PC-9 (cell line): Measurements from ENCODE around the gene PRICKLE2. TPM values are rescaled to one million over a fixed set of nuclear protein-coding genes. Genes with fewer than 3 reads are reported as not detected.

Experiments used
- BruUV-seq: library from RNA; stranded (reverse); fragments of 400-500 nt; replicated peaks from 2 replicates; lab custom pipeline; 2021; lab: Mats Ljungman, UMichigan
- CTCF ChIA-PET: fragments of 300-600 bp; sonication (Branson Sonifier 250); formaldehyde crosslinking; loops from one replicate; lab custom pipeline; 2022; ENCODE audit warnings: antibody characterized with exemption; lab: Charles Lee
- POLR2A ChIA-PET: fragments of 300-600 bp; sonication (Branson Sonifier 250); formaldehyde crosslinking; loops from one replicate; lab custom pipeline; 2022; ENCODE audit warnings: antibody characterized with exemption; ENCODE audit not compliant: unreplicated experiment; lab: Charles Lee
- DNase-seq, 2 experiments: peaks; one replicate each; pipeline versions ENCODE4 v3.0.0 to v3.0.0-alpha.2; 2015 to 2022; ENCODE audit warnings: mixed read lengths in 1 of 2
- H2AFZ ChIP-seq: fragments of 200-600 bp; sonication (generic); 2 replicates; pipeline ENCODE4 v1.8.1; 2017; ENCODE audit warnings: antibody characterized with exemption
- H3F3A ChIP-seq: fragments of 200-600 bp; sonication (generic); 2 replicates; pipeline ENCODE4 v1.8.1; 2017; ENCODE audit warnings: antibody characterized with exemption, mild to moderate bottlenecking, low read depth; ENCODE audit not compliant: insufficient read depth
- H3K27ac ChIP-seq: fragments of 200-600 bp; sonication (generic); 2 replicates; pipeline ENCODE4 v1.6.1; 2016; ENCODE audit warnings: mixed run types
- H3K27me3 ChIP-seq: fragments of 200-600 bp; sonication (generic); 2 replicates; pipeline ENCODE4 v1.6.1; 2016; ENCODE audit warnings: low read depth, mixed run types; ENCODE audit not compliant: insufficient read depth
- H3K36me3 ChIP-seq: fragments of 200-600 bp; sonication (generic); 2 replicates; pipeline ENCODE4 v1.6.1; 2016; ENCODE audit warnings: low read depth, mixed run types
- H3K4me1 ChIP-seq: fragments of 200-600 bp; sonication (generic); replicated peaks from 2 replicates; pipeline ENCODE4 v1.6.1; 2016; ENCODE audit warnings: mixed run types; ENCODE audit not compliant: insufficient read depth
- H3K4me2 ChIP-seq: fragments of 200-600 bp; sonication (generic); 2 replicates; pipeline ENCODE4 v1.6.1; 2017; ENCODE audit warnings: mixed run types
- H3K4me3 ChIP-seq: fragments of 200-600 bp; sonication (generic); 2 replicates; pipeline ENCODE4 v1.6.1; 2016; ENCODE audit warnings: mixed run types
- H3K79me2 ChIP-seq: fragments of 200-600 bp; sonication (generic); 2 replicates; pipeline ENCODE4 v1.6.1; 2017; ENCODE audit warnings: low read depth, mixed run types
- H3K9me2 ChIP-seq: fragments of 200-600 bp; sonication (generic); 2 replicates; pipeline ENCODE4 v1.8.1; 2017; ENCODE audit warnings: mild to moderate bottlenecking; ENCODE audit not compliant: insufficient read depth
- H3K9me3 ChIP-seq: fragments of 200-600 bp; sonication (generic); 2 replicates; pipeline ENCODE4 v1.8.1; 2016; ENCODE audit warnings: low read depth; ENCODE audit not compliant: insufficient read depth
- H4K20me1 ChIP-seq: fragments of 200-600 bp; sonication (generic); 2 replicates; pipeline ENCODE4 v1.8.1; 2017; ENCODE audit not compliant: insufficient read depth
- EZH2 ChIP-seq: fragments of 200-600 bp; sonication (generic); IDR thresholded peaks from 2 replicates; pipeline ENCODE4 v1.8.0; 2017; ENCODE audit warnings: antibody characterized with exemption, low read depth
- intact Hi-C: fragments of 100-400 bp; cut with micrococcal nuclease; formaldehyde crosslinking; loops from one replicate; pipeline ENCODE4 v1.10.0; 2022; ENCODE audit not compliant: unreplicated experiment
- total RNA-seq: library from RNA; stranded (reverse); gene quantifications from 2 replicates; pipeline ENCODE4 v1.2.3, GENCODE V29; 2021
- TF ChIP-seq, protein P1 (sequence below): fragments of 200-600 bp; sonication (generic); conservative IDR thresholded peaks from 2 replicates; pipeline ENCODE4 v1.6.1; 2017; ENCODE audit warnings: mixed run types, antibody characterized with exemption, mild to moderate bottlenecking, moderate library complexity

PRICKLE2 gene
- total RNA-seq, 1 experiment from 2014 or later = 7.9 TPM

DNA sequence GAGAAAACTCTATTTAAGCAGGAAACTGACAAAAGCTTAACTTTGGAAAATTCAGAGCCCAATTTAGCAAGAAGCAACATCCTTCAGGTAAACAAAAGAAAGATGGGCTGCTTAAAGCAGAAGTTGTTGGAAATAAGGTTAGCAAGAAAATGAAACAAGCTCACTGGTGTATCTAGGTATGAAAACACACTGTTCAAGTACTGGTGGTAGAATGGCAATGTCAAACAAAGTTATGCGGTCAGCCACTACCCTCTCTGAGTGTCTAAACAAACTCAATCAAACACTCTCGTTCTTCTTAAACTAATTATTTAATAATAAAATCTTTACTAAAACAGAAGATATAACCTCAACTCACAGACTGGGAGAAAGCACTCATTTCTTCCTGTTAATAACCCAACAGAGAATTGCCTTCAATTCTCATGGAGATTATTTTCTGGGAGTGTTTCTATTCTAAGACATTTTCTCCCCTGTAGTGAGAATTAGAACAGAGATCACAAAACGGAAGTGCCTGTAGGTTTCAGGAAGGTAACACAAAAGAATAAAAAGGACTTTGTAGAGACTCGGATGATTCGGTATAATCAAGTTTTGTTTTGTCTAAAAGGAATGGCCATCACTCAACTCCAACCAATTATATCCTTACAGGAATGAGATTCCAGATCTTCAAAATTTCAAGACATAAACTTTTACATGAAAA, 28.9 kb downstream of the PRICKLE2 start:
- H3K4me3 ChIP-seq = no peak overlapping the region
- BruUV-seq = no TSS peak
- H3F3A ChIP-seq = no peaks in the 10 kb centered on the region
- H3K79me2 ChIP-seq = no peaks in the 10 kb centered on the region
- no peak overlapping the region for H2AFZ ChIP-seq
- 0 out of 2 replicates have a peak, but pooled peaks cover 3% of the 10 kb centered on the region for H3K4me1 ChIP-seq
- ChIA-PET POLR2A (interaction anchor here (0.6 kb wide), 1 partner anchor 30 kb away, joined by 4 read pairs; no protein-coding TSS in a partner anchor), CTCF (no interaction called here)
- H4K20me1 ChIP-seq = no peaks in the 10 kb centered on the region
- no peak overlapping the region for H3K27ac ChIP-seq
- H3K9me3 ChIP-seq = no peaks in the 10 kb centered on the region
- no peaks in the 10 kb centered on the region for H3K27me3 ChIP-seq
- intact Hi-C loops = no loop called here
- H3K4me2 ChIP-seq = no peak overlapping the region
- H3K36me3 ChIP-seq = no peaks in the 10 kb centered on the region
- TF ChIP-seq, protein P1, sequence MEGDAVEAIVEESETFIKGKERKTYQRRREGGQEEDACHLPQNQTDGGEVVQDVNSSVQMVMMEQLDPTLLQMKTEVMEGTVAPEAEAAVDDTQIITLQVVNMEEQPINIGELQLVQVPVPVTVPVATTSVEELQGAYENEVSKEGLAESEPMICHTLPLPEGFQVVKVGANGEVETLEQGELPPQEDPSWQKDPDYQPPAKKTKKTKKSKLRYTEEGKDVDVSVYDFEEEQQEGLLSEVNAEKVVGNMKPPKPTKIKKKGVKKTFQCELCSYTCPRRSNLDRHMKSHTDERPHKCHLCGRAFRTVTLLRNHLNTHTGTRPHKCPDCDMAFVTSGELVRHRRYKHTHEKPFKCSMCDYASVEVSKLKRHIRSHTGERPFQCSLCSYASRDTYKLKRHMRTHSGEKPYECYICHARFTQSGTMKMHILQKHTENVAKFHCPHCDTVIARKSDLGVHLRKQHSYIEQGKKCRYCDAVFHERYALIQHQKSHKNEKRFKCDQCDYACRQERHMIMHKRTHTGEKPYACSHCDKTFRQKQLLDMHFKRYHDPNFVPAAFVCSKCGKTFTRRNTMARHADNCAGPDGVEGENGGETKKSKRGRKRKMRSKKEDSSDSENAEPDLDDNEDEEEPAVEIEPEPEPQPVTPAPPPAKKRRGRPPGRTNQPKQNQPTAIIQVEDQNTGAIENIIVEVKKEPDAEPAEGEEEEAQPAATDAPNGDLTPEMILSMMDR = no peak
- no peak for TF ChIP-seq EZH2
- no peaks in the 10 kb centered on the region for H3K9me2 ChIP-seq
- no peak for DNase-seq

DNA sequence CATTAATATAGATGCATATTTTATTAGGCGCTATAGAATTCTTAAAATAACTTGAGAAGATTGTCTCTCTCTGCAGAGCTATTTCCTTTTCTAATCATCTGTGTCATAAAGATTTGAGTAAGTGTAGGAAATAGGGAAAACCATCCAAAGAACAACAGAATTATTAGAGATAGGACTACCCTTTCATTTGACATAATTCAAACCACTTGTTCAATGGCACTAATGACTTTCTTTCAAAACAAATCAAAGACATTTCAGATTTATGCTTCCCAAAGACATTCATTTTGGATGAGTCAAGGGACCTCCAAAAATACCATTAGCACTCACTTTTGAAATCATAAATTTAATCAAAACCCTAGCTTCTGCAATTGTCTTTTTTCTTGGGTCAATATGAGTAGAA, 29.5 kb downstream of the PRICKLE2 start:
- H3K4me1 ChIP-seq = 0 out of 2 replicates have a peak, but pooled peaks cover 7% of the 10 kb centered on the region
- H4K20me1 ChIP-seq = no peaks in the 10 kb centered on the region
- no peaks in the 10 kb centered on the region for H3K9me2 ChIP-seq
- no TSS peak for BruUV-seq
- DNase-seq = no peak
- TF ChIP-seq EZH2 = no peak
- TF ChIP-seq, protein P1 = no peak
- ChIA-PET CTCF (no interaction called here), POLR2A (no interaction called here)
- intact Hi-C loops = no loop called here
- no peak overlapping the region for H2AFZ ChIP-seq
- no peak overlapping the region for H3K27ac ChIP-seq
- no peaks in the 10 kb centered on the region for H3K27me3 ChIP-seq
- H3K36me3 ChIP-seq = no peaks in the 10 kb centered on the region
- H3K9me3 ChIP-seq = no peaks in the 10 kb centered on the region
- H3K79me2 ChIP-seq = no peaks in the 10 kb centered on the region
- H3K4me2 ChIP-seq = no peak overlapping the region
- no peaks in the 10 kb centered on the region for H3F3A ChIP-seq
- no peak overlapping the region for H3K4me3 ChIP-seq

DNA sequence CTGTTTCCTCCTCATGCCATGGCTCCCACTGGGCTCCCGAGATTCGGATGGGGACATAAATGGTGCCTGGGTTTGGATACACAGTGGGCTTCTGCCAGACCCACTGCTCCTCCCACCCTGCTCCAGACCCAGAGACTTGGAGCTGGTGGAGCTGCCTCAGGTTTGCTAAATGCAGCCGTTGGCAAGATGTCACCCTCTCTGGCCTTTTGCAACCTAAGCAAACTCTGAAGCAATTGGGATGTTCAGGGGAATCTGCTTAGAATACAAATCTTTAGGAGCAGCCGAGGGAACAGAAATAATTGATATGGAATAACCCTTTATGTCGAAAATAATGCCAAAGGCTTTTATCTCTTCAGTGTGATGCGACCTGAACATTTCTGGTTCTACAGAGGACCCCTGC, 33.4 kb downstream of the PRICKLE2 start:
- DNase-seq = no peak
- no peaks in the 10 kb centered on the region for H3K9me2 ChIP-seq
- no peak overlapping the region for H2AFZ ChIP-seq
- H3K79me2 ChIP-seq = no peaks in the 10 kb centered on the region
- no peaks in the 10 kb centered on the region for H3K27me3 ChIP-seq
- peaks cover 45% of the 10 kb centered on the region for H3K4me1 ChIP-seq
- ChIA-PET POLR2A (interaction anchor here (0.6 kb wide), 1 partner anchor 15 kb away, joined by 9 read pairs; no protein-coding TSS in a partner anchor), CTCF (no interaction called here)
- H3K4me3 ChIP-seq = no peak overlapping the region
- BruUV-seq = no TSS peak
- TF ChIP-seq, protein P1 = no peak
- TF ChIP-seq EZH2 = no peak
- H3F3A ChIP-seq = peaks cover 8% of the 10 kb centered on the region; the same call in 1 of the 2 replicates
- no peak overlapping the region for H3K27ac ChIP-seq
- no peak overlapping the region for H3K4me2 ChIP-seq
- no peaks in the 10 kb centered on the region for H3K9me3 ChIP-seq
- no peaks in the 10 kb centered on the region for H3K36me3 ChIP-seq
- H4K20me1 ChIP-seq = no peaks in the 10 kb centered on the region
- intact Hi-C loops = no loop called here
